GM19397 (cell line): ENCODE results near the gene TARDBP.
"Not testable (repeated sequence)": the region's sequence is repeated elsewhere in the genome, so short reads cannot be mapped to it uniquely, and the experiment has no call there.

Experiments
- ATAC-seq: cut with Tn5 transposase; IDR thresholded peaks from one replicate; pipeline ENCODE4 v1.9.1; 2021; ENCODE audit warnings: mild to moderate bottlenecking, moderate library complexity; ENCODE audit not compliant: unreplicated experiment

Gene TARDBP

GRCh38 chr1:10992004-10992403, 20.4 kb upstream of the TARDBP start:
- not testable (repeated sequence) for ATAC-seq

- no peak for ATAC-seq
Observed at GRCh38 chr1:10992864-10993263, 19.6 kb upstream of the TARDBP start.

GRCh38 chr1:10996100-10996499, 16.4 kb upstream of the TARDBP start:
- no peak for ATAC-seq

- no peak for ATAC-seq
Observed at GRCh38 chr1:11000526-11000925, 11.9 kb upstream of the TARDBP start.

GRCh38 chr1:11013160-11013531, 692 bp downstream of the TARDBP start:
- no peak for ATAC-seq

- not testable (repeated sequence) for ATAC-seq
Observed at GRCh38 chr1:11019358-11019757, 6.9 kb downstream of the TARDBP start.

- no peak for ATAC-seq
Observed at GRCh38 chr1:11019971-11020370, 7.5 kb downstream of the TARDBP start.

- no peak for ATAC-seq
Observed at GRCh38 chr1:11023201-11023600, 10.7 kb downstream of the TARDBP start.

- ATAC-seq: no peak
Observed at GRCh38 chr1:11024154-11024873, 11.9 kb downstream of the TARDBP start.

GRCh38 chr1:11024874-11025203, 12.4 kb downstream of the TARDBP start:
- ATAC-seq: no peak

GRCh38 chr1:11025618-11026017, 13.2 kb downstream of the TARDBP start:
- no peak for ATAC-seq

GRCh38 chr1:11026052-11026451, 13.6 kb downstream of the TARDBP start:
- ATAC-seq: no peak

GRCh38 chr1:11026903-11027302, 14.4 kb downstream of the TARDBP start:
- no peak for ATAC-seq

GRCh38 chr1:11027316-11027715, 14.9 kb downstream of the TARDBP start:
- no peak for ATAC-seq

- ATAC-seq: no peak
Observed at GRCh38 chr1:11028018-11028417, 15.6 kb downstream of the TARDBP start.

- ATAC-seq: no peak
Observed at GRCh38 chr1:11030865-11031264, 18.4 kb downstream of the TARDBP start.

GRCh38 chr1:11031624-11032262, 19.3 kb downstream of the TARDBP start:
- ATAC-seq: no peak

- not testable (repeated sequence) for ATAC-seq
Observed at GRCh38 chr1:11037019-11037739, 24.7 kb downstream of the TARDBP start.

- ATAC-seq: no peak
Observed at GRCh38 chr1:11037740-11038182, 25.3 kb downstream of the TARDBP start.

GRCh38 chr1:11039351-11040104, 27.1 kb downstream of the TARDBP start:
- ATAC-seq: no peak

- not testable (repeated sequence) for ATAC-seq
Observed at GRCh38 chr1:11040105-11040429, 27.6 kb downstream of the TARDBP start.
